Activated CD8-positive, alpha-beta T cell treated with anti-CD3 and anti-CD28 coated beads for 36 hours (primary cell): ENCODE measurements around the gene IGSF5. TPM values are rescaled to one million over a fixed set of nuclear protein-coding genes. Genes with fewer than 3 reads are reported as not detected.

ENCODE experiments used
- ATAC-seq: fragments of 200-7000 bp; cut with Tn5 transposase; one replicate; pipeline ENCODE4 v1.10.0; 2021; ENCODE audit warnings: mild to moderate bottlenecking, moderate library complexity
- CTCF ChIA-PET: fragments of 350-600 bp; sonication (Branson Sonifier 250); formaldehyde crosslinking; loops from one replicate; lab custom pipeline; 2021; ENCODE audit warnings: antibody characterized with exemption; lab: Charles Lee
- POLR2A ChIA-PET: fragments of 350-600 bp; sonication (Branson Sonifier 250); formaldehyde crosslinking; loops from one replicate; lab custom pipeline; 2021; ENCODE audit warnings: antibody characterized with exemption; lab: Charles Lee
- DNase-seq: peaks from one replicate; pipeline ENCODE4 v3.0.0-alpha.2; 2020
- H3K27ac Mint-ChIP-seq: one replicate; pipeline ENCODE4 v1.8.0; 2021; ENCODE audit warnings: mild to moderate bottlenecking, mixed read lengths
- H3K27me3 Mint-ChIP-seq: one replicate; pipeline ENCODE4 v1.8.0; 2021; ENCODE audit warnings: mixed read lengths
- H3K36me3 Mint-ChIP-seq: one replicate; pipeline ENCODE4 v1.8.0; 2021; ENCODE audit warnings: low read depth, mixed read lengths
- H3K4me1 Mint-ChIP-seq: one replicate; pipeline ENCODE4 v1.8.0; 2021; ENCODE audit warnings: low read depth, mixed read lengths
- H3K4me3 Mint-ChIP-seq: one replicate; pipeline ENCODE4 v1.8.0; 2021; ENCODE audit warnings: mild to moderate bottlenecking, moderate library complexity, mixed read lengths
- H3K9me3 Mint-ChIP-seq: one replicate; pipeline ENCODE4 v1.8.0; 2021; ENCODE audit warnings: mixed read lengths
- CTCF ChIP-seq: fragments of 200-600 bp; IDR thresholded peaks from one replicate; pipeline ENCODE4 v1.8.0; 2022; ENCODE audit warnings: antibody characterized with exemption, mild to moderate bottlenecking
- intact Hi-C: fragments of 100-400 bp; cut with micrococcal nuclease; formaldehyde crosslinking; loops from one replicate; pipeline ENCODE4 v1.10.0; 2022
- total RNA-seq, 2 experiments: library from RNA; stranded (reverse); gene quantifications; one replicate each; pipeline ENCODE4 v1.2.3, GENCODE V29; 2021

The IGSF5 gene
- total RNA-seq, 2 experiments from 2014 or later = not detected

GRCh38 chr21:39850333-39850732, 105.3 kb downstream of the IGSF5 start:
- POLR2A ChIA-PET = no interaction called here
- H3K36me3 Mint-ChIP-seq = no peaks in the 10 kb centered on the region

GRCh38 chr21:39851002-39851618, 106.1 kb downstream of the IGSF5 start:
- Mint-ChIP-seq H3K4me3 (no peak overlapping the region), H3K36me3 (no peaks in the 10 kb centered on the region), H3K27ac (no peak overlapping the region), H3K4me1 (no peaks in the 10 kb centered on the region), H3K9me3 (peaks cover 7% of the 10 kb centered on the region), H3K27me3 (no peaks in the 10 kb centered on the region)
- POLR2A ChIA-PET = interaction anchor here (1.0 kb wide), 1 partner anchor 16 kb away, joined by 3 read pairs; no protein-coding TSS in a partner anchor
- no peak for TF ChIP-seq CTCF
- CTCF ChIA-PET = no interaction called here
- DNase-seq (no peak), ATAC-seq (no peak)
- intact Hi-C loops = no loop called here

More at GRCh38 chr21:39850333-39850732, 105.3 kb downstream of the IGSF5 start:
- TF ChIP-seq CTCF = no peak
- Mint-ChIP-seq H3K4me1 (no peaks in the 10 kb centered on the region), H3K9me3 (peaks cover 2% of the 10 kb centered on the region), H3K27ac (no peak overlapping the region), H3K27me3 (no peaks in the 10 kb centered on the region), H3K4me3 (no peak overlapping the region)
- CTCF ChIA-PET = no interaction called here
- DNase-seq (no peak), ATAC-seq (no peak)
- intact Hi-C loops = no loop called here

Other genes starting within 250 kb of the IGSF5 start
- not detected for gene B3GALT5, start 132.2 kb upstream of the IGSF5 start, total RNA-seq
- gene PCP4, start 122.3 kb downstream of the IGSF5 start, total RNA-seq = not detected